WTC11 (cell line): ENCODE data around the gene PAM16. TPM values are rescaled to one million over a fixed set of nuclear protein-coding genes. Genes with fewer than 3 reads are reported as not detected.
A peak's percentile ranks its signal among the peaks of the same experiment; 100 is the strongest.

Experiments used
- ATAC-seq: fragments of 200-7000 bp; cut with Tn5 transposase; 2 replicates; pipeline ENCODE4 v1.10.0; 2021; ENCODE audit warnings: mild to moderate bottlenecking, moderate library complexity
- CTCF ChIA-PET: fragments of 300-600 bp; sonication (Branson Sonifier 250); formaldehyde crosslinking; loops from one replicate; lab custom pipeline; 2021; ENCODE audit warnings: antibody characterized with exemption; lab: Charles Lee
- POLR2A ChIA-PET: fragments of 350-600 bp; sonication (Branson Sonifier 250); formaldehyde crosslinking; loops from one replicate; lab custom pipeline; 2021; ENCODE audit warnings: antibody characterized with exemption; lab: Charles Lee
- DNase-seq: peaks from one replicate; pipeline ENCODE4 v3.0.0; 2021; ENCODE audit warnings: low spot score
- H3K27ac Mint-ChIP-seq: 2 replicates; pipeline ENCODE4 v1.8.0; 2021; ENCODE audit warnings: mixed read lengths
- H3K27me3 Mint-ChIP-seq: 2 replicates; pipeline ENCODE4 v1.8.0; 2021; ENCODE audit warnings: low read depth, mild to moderate bottlenecking, moderate library complexity, mixed read lengths
- H3K36me3 Mint-ChIP-seq: 2 replicates; pipeline ENCODE4 v1.8.0; 2021; ENCODE audit warnings: mixed read lengths
- H3K4me1 Mint-ChIP-seq: 2 replicates; pipeline ENCODE4 v1.8.0; 2022; ENCODE audit warnings: mixed read lengths
- H3K4me3 Mint-ChIP-seq: 2 replicates; pipeline ENCODE4 v1.8.0; 2021; ENCODE audit warnings: mild to moderate bottlenecking, moderate library complexity, mixed read lengths
- H3K9me3 Mint-ChIP-seq: 2 replicates; pipeline ENCODE4 v1.8.0; 2021; ENCODE audit warnings: mixed read lengths
- CREB1 ChIP-seq: sonication (generic); formaldehyde crosslinking; IDR thresholded peaks from 2 replicates; pipeline ENCODE4 v1.8.0; 2023; ENCODE audit warnings: mild to moderate bottlenecking, missing genetic modification reagents
- FOXK1 ChIP-seq: sonication (generic); formaldehyde crosslinking; IDR thresholded peaks from 2 replicates; pipeline ENCODE4 v1.8.0; 2022; ENCODE audit warnings: mild to moderate bottlenecking, moderate library complexity, missing genetic modification reagents
- HMGXB4 ChIP-seq: sonication (generic); formaldehyde crosslinking; IDR thresholded peaks from 2 replicates; pipeline ENCODE4 v1.8.1; 2023; ENCODE audit warnings: mild to moderate bottlenecking, moderate library complexity, missing genetic modification reagents
- NR2C2 ChIP-seq: sonication (generic); formaldehyde crosslinking; IDR thresholded peaks from 2 replicates; pipeline ENCODE4 v1.8.0; 2022; ENCODE audit warnings: mild to moderate bottlenecking, missing genetic modification reagents
- TEAD4 ChIP-seq: sonication (generic); formaldehyde crosslinking; IDR thresholded peaks from 2 replicates; pipeline ENCODE4 v1.8.0; 2022; ENCODE audit warnings: mild to moderate bottlenecking, missing genetic modification reagents
- ZNF671 ChIP-seq: fragments of 250-450 bp; sonication (Bioruptor Pico); IDR thresholded peaks from 2 replicates; pipeline ENCODE4 v1.8.0; 2021; ENCODE audit warnings: mild to moderate bottlenecking
- total RNA-seq: library from RNA; stranded (reverse); gene quantifications from 3 replicates; pipeline ENCODE4 v1.2.3, GENCODE V29; 2021
- TF ChIP-seq, protein P1 (sequence below): sonication (generic); formaldehyde crosslinking; IDR thresholded peaks from 2 replicates; pipeline ENCODE4 v1.8.0; 2023; ENCODE audit warnings: mild to moderate bottlenecking, missing genetic modification reagents
- TF ChIP-seq, protein P2 (sequence below): sonication (generic); formaldehyde crosslinking; IDR thresholded peaks from 2 replicates; pipeline ENCODE4 v1.8.0; 2022; ENCODE audit warnings: missing genetic modification reagents
- TF ChIP-seq, protein P3 (sequence below): sonication (generic); formaldehyde crosslinking; IDR thresholded peaks from 2 replicates; pipeline ENCODE4 v1.8.1; 2023; ENCODE audit warnings: mild to moderate bottlenecking, missing genetic modification reagents, moderate library complexity
- TF ChIP-seq, protein P4 (sequence below): sonication (generic); formaldehyde crosslinking; IDR thresholded peaks from 2 replicates; pipeline ENCODE4 v1.8.1; 2023; ENCODE audit warnings: mild to moderate bottlenecking, missing genetic modification reagents

Gene PAM16
- total RNA-seq, 1 experiment from 2014 or later: 88.9 TPM

DNA sequence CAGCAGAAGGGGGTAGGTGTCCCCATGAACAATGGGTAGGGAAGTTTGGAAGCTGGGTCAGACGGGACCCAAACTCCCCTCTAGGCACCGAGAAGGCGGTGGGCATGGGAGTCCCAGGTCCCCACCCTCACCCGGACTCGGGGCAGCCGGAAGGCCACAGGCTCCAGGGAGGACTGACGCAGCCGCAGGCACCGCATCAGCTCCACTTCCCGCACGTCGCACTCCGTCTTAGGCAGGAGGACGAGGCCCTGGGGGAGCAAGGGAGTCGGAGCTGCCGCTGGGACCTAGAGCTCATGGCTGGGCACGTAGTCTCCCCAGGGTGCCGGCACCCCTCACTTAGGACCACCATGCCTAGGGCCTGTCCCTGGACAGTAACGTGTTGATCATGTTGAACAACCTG is 7.1 kb upstream of the PAM16 start (continued):
- TF ChIP-seq, protein P1, sequence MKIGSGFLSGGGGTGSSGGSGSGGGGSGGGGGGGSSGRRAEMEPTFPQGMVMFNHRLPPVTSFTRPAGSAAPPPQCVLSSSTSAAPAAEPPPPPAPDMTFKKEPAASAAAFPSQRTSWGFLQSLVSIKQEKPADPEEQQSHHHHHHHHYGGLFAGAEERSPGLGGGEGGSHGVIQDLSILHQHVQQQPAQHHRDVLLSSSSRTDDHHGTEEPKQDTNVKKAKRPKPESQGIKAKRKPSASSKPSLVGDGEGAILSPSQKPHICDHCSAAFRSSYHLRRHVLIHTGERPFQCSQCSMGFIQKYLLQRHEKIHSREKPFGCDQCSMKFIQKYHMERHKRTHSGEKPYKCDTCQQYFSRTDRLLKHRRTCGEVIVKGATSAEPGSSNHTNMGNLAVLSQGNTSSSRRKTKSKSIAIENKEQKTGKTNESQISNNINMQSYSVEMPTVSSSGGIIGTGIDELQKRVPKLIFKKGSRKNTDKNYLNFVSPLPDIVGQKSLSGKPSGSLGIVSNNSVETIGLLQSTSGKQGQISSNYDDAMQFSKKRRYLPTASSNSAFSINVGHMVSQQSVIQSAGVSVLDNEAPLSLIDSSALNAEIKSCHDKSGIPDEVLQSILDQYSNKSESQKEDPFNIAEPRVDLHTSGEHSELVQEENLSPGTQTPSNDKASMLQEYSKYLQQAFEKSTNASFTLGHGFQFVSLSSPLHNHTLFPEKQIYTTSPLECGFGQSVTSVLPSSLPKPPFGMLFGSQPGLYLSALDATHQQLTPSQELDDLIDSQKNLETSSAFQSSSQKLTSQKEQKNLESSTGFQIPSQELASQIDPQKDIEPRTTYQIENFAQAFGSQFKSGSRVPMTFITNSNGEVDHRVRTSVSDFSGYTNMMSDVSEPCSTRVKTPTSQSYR (CRISPR knock-in tag): no peak
- no peak for TF ChIP-seq TEAD4 (CRISPR knock-in tag)
- TF ChIP-seq, all 79 proteins: peak for 0

- 0 out of 2 replicates have a peak overlapping the region, but pooled peaks have one; percentile 19 for H3K27ac Mint-ChIP-seq
- ATAC-seq (no peak), DNase-seq (no peak)
- H3K4me1 Mint-ChIP-seq: peaks cover 6% of the 10 kb centered on the region; the same call in 1 of the 2 replicates
- CTCF ChIA-PET: interaction anchor here (4.9 kb wide), 1 partner anchor 47 kb away, joined by 32 read pairs; no protein-coding TSS in a partner anchor
- POLR2A ChIA-PET: interaction anchor here (1.1 kb wide), 1 partner anchor 16 kb away, joined by 3 read pairs; no protein-coding TSS in a partner anchor
- H3K9me3 Mint-ChIP-seq: no peaks in the 10 kb centered on the region
- H3K36me3 Mint-ChIP-seq: peaks cover 2% of the 10 kb centered on the region; the same call in 1 of the 2 replicates
- H3K27me3 Mint-ChIP-seq: no peaks in the 10 kb centered on the region
- TF ChIP-seq, protein P2, sequence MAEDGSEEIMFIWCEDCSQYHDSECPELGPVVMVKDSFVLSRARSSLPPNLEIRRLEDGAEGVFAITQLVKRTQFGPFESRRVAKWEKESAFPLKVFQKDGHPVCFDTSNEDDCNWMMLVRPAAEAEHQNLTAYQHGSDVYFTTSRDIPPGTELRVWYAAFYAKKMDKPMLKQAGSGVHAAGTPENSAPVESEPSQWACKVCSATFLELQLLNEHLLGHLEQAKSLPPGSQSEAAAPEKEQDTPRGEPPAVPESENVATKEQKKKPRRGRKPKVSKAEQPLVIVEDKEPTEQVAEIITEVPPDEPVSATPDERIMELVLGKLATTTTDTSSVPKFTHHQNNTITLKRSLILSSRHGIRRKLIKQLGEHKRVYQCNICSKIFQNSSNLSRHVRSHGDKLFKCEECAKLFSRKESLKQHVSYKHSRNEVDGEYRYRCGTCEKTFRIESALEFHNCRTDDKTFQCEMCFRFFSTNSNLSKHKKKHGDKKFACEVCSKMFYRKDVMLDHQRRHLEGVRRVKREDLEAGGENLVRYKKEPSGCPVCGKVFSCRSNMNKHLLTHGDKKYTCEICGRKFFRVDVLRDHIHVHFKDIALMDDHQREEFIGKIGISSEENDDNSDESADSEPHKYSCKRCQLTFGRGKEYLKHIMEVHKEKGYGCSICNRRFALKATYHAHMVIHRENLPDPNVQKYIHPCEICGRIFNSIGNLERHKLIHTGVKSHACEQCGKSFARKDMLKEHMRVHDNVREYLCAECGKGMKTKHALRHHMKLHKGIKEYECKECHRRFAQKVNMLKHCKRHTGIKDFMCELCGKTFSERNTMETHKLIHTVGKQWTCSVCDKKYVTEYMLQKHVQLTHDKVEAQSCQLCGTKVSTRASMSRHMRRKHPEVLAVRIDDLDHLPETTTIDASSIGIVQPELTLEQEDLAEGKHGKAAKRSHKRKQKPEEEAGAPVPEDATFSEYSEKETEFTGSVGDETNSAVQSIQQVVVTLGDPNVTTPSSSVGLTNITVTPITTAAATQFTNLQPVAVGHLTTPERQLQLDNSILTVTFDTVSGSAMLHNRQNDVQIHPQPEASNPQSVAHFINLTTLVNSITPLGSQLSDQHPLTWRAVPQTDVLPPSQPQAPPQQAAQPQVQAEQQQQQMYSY (CRISPR knock-in tag): no peak
- TF ChIP-seq CREB1 (CRISPR knock-in tag) (no peak), HMGXB4 (CRISPR knock-in tag) (no peak), ZNF671 (no peak)
- H3K4me3 Mint-ChIP-seq: no peak overlapping the region
These were observed 5.7 kb upstream of the PAM16 start for GRCh38 chr16:4356820-4357219.

GRCh38 chr16:4354512-4355409 is 3.6 kb upstream of the PAM16 start:
- Mint-ChIP-seq H3K27ac (0 out of 2 replicates have a peak overlapping the region, but pooled peaks have one; percentile 45), H3K9me3 (no peaks in the 10 kb centered on the region), H3K4me3 (no peak overlapping the region), H3K36me3 (peaks cover 2% of the 10 kb centered on the region; the same call in 1 of the 2 replicates), H3K27me3 (0 out of 2 replicates have a peak, but pooled peaks cover 3% of the 10 kb centered on the region), H3K4me1 (peaks cover 11% of the 10 kb centered on the region)
- CTCF ChIA-PET: interaction anchor here (0.6 to 5.7 kb wide), 7 partner anchors 14 to 92 kb away, joined by 3 to 32 read pairs (median 4); no protein-coding TSS in a partner anchor
- DNase-seq: no peak
- no peak for ATAC-seq
- POLR2A ChIA-PET: no interaction called here
- no peak for TF ChIP-seq NR2C2 (CRISPR knock-in tag)
- TF ChIP-seq, protein P3, sequence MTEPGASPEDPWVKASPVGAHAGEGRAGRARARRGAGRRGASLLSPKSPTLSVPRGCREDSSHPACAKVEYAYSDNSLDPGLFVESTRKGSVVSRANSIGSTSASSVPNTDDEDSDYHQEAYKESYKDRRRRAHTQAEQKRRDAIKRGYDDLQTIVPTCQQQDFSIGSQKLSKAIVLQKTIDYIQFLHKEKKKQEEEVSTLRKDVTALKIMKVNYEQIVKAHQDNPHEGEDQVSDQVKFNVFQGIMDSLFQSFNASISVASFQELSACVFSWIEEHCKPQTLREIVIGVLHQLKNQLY (CRISPR knock-in tag): no peak
- TF ChIP-seq, protein P4, sequence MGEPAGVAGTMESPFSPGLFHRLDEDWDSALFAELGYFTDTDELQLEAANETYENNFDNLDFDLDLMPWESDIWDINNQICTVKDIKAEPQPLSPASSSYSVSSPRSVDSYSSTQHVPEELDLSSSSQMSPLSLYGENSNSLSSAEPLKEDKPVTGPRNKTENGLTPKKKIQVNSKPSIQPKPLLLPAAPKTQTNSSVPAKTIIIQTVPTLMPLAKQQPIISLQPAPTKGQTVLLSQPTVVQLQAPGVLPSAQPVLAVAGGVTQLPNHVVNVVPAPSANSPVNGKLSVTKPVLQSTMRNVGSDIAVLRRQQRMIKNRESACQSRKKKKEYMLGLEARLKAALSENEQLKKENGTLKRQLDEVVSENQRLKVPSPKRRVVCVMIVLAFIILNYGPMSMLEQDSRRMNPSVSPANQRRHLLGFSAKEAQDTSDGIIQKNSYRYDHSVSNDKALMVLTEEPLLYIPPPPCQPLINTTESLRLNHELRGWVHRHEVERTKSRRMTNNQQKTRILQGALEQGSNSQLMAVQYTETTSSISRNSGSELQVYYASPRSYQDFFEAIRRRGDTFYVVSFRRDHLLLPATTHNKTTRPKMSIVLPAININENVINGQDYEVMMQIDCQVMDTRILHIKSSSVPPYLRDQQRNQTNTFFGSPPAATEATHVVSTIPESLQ: no peak
- no peak for TF ChIP-seq FOXK1 (CRISPR knock-in tag)
